Loucy (cell line): Measurements from ENCODE around the gene MARS2.

Source experiments
- EZH2phosphoT487 ChIP-seq: fragments of 200-600 bp; IDR thresholded peaks from 2 replicates; pipeline ENCODE4 v1.6.1; 2018; ENCODE audit warnings: antibody characterized with exemption, mild to moderate bottlenecking, moderate library complexity, borderline replicate concordance
- TF ChIP-seq, protein P1 (sequence below): fragments of 200-600 bp; sonication (generic); conservative IDR thresholded peaks from 2 replicates; pipeline ENCODE4 v1.5.1; 2014; ENCODE audit warnings: mild to moderate bottlenecking, antibody characterized with exemption, low read length

GRCh38 chr2:197707316-197708213, 2.4 kb downstream of the MARS2 start:
- TF ChIP-seq, protein P1, sequence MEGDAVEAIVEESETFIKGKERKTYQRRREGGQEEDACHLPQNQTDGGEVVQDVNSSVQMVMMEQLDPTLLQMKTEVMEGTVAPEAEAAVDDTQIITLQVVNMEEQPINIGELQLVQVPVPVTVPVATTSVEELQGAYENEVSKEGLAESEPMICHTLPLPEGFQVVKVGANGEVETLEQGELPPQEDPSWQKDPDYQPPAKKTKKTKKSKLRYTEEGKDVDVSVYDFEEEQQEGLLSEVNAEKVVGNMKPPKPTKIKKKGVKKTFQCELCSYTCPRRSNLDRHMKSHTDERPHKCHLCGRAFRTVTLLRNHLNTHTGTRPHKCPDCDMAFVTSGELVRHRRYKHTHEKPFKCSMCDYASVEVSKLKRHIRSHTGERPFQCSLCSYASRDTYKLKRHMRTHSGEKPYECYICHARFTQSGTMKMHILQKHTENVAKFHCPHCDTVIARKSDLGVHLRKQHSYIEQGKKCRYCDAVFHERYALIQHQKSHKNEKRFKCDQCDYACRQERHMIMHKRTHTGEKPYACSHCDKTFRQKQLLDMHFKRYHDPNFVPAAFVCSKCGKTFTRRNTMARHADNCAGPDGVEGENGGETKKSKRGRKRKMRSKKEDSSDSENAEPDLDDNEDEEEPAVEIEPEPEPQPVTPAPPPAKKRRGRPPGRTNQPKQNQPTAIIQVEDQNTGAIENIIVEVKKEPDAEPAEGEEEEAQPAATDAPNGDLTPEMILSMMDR, result peak; percentile 90
- no peak for TF ChIP-seq EZH2phosphoT487
